ENCODE data around the gene GALNT17. TPM values are rescaled to one million over a fixed set of nuclear protein-coding genes. Genes with fewer than 3 reads are reported as not detected.

Gene GALNT17
- total and polyA plus RNA-seq, 2 experiments from 2014 or later, result 11.1 to 65.6 TPM

DNA sequence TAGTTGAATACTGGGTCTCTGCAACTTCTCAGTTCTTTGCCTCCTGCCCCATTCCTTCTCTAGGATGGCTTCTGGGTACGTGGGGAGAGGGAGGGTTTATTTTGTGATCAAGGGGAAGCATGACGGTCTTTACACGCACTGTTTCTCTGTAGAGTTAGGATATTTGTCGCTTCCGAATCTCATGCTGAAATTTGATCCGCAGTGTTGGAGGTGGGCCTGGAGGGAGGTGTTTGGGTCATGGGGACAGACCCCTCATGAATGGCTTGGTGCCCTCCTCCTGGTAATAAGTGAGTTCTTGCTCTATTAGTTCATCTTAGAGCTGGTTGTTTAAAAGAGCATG lies 311.2 kb downstream of the GALNT17 start (continued):
- TF ChIP-seq, protein P1, sequence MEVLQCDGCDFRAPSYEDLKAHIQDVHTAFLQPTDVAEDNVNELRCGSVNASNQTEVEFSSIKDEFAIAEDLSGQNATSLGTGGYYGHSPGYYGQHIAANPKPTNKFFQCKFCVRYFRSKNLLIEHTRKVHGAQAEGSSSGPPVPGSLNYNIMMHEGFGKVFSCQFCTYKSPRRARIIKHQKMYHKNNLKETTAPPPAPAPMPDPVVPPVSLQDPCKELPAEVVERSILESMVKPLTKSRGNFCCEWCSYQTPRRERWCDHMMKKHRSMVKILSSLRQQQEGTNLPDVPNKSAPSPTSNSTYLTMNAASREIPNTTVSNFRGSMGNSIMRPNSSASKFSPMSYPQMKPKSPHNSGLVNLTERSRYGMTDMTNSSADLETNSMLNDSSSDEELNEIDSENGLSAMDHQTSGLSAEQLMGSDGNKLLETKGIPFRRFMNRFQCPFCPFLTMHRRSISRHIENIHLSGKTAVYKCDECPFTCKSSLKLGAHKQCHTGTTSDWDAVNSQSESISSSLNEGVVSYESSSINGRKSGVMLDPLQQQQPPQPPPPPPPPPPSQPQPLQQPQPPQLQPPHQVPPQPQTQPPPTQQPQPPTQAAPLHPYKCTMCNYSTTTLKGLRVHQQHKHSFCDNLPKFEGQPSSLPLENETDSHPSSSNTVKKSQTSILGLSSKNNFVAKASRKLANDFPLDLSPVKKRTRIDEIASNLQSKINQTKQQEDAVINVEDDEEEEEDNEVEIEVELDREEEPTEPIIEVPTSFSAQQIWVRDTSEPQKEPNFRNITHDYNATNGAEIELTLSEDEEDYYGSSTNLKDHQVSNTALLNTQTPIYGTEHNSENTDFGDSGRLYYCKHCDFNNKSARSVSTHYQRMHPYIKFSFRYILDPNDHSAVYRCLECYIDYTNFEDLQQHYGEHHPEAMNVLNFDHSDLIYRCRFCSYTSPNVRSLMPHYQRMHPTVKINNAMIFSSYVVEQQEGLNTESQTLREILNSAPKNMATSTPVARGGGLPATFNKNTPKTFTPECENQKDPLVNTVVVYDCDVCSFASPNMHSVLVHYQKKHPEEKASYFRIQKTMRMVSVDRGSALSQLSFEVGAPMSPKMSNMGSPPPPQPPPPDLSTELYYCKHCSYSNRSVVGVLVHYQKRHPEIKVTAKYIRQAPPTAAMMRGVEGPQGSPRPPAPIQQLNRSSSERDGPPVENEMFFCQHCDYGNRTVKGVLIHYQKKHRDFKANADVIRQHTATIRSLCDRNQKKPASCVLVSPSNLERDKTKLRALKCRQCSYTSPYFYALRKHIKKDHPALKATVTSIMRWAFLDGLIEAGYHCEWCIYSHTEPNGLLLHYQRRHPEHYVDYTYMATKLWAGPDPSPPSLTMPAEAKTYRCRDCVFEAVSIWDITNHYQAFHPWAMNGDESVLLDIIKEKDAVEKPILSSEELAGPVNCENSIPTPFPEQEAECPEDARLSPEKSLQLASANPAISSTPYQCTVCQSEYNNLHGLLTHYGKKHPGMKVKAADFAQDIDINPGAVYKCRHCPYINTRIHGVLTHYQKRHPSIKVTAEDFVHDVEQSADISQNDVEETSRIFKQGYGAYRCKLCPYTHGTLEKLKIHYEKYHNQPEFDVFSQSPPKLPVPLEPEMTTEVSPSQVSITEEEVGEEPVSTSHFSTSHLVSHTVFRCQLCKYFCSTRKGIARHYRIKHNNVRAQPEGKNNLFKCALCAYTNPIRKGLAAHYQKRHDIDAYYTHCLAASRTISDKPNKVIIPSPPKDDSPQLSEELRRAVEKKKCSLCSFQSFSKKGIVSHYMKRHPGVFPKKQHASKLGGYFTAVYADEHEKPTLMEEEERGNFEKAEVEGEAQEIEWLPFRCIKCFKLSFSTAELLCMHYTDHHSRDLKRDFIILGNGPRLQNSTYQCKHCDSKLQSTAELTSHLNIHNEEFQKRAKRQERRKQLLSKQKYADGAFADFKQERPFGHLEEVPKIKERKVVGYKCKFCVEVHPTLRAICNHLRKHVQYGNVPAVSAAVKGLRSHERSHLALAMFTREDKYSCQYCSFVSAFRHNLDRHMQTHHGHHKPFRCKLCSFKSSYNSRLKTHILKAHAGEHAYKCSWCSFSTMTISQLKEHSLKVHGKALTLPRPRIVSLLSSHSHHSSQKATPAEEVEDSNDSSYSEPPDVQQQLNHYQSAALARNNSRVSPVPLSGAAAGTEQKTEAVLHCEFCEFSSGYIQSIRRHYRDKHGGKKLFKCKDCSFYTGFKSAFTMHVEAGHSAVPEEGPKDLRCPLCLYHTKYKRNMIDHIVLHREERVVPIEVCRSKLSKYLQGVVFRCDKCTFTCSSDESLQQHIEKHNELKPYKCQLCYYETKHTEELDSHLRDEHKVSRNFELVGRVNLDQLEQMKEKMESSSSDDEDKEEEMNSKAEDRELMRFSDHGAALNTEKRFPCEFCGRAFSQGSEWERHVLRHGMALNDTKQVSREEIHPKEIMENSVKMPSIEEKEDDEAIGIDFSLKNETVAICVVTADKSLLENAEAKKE (CRISPR knock-in tag; IDR thresholded peaks at IDR 0.05), result no peak
- TF ChIP-seq ZNF114 (CRISPR knock-in tag; IDR thresholded peaks at IDR 0.05) (no peak), ZNF331 (CRISPR knock-in tag; IDR thresholded peaks at IDR 0.05; ENCODE audit: low read depth) (no peak), EZH2phosphoT487 (IDR thresholded peaks at IDR 0.05; ENCODE audit: unreplicated experiment) (no peak)
- TF ChIP-seq, protein P2, sequence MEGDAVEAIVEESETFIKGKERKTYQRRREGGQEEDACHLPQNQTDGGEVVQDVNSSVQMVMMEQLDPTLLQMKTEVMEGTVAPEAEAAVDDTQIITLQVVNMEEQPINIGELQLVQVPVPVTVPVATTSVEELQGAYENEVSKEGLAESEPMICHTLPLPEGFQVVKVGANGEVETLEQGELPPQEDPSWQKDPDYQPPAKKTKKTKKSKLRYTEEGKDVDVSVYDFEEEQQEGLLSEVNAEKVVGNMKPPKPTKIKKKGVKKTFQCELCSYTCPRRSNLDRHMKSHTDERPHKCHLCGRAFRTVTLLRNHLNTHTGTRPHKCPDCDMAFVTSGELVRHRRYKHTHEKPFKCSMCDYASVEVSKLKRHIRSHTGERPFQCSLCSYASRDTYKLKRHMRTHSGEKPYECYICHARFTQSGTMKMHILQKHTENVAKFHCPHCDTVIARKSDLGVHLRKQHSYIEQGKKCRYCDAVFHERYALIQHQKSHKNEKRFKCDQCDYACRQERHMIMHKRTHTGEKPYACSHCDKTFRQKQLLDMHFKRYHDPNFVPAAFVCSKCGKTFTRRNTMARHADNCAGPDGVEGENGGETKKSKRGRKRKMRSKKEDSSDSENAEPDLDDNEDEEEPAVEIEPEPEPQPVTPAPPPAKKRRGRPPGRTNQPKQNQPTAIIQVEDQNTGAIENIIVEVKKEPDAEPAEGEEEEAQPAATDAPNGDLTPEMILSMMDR (conservative IDR thresholded peaks at IDR 0.05; ENCODE audit: low read depth in 2 of 2), result no peak

DNA sequence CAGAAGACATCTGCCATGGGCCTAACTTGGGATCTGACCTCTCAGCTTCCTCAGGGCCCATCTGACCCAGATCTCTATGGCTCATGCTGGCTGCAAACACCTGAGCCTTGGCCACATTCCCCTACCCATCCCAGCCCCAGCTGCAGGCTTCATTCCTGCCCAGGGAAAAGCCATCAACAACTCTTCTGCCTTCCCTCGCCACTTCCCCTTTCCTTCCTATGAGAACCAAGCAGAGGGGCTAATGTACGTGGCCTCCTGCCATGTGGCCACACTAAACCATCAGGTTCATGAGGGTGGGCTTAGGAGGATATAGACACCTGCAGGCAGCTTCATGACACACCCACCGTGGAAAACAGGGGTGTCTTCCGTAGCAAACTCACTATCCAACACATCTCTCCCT lies 312.2 kb downstream of the GALNT17 start:
- Histone ChIP-seq H3K79me2 (replicated peaks; ENCODE audit: insufficient read depth) (no peaks in the 10 kb centered on the region), H3K27ac (ENCODE audit: low read depth) (no peak overlapping the region), H4K20me1 (replicated peaks; ENCODE audit: insufficient read depth) (no peaks in the 10 kb centered on the region), H3K4me3 (no peak overlapping the region), H3K36me3 (ENCODE audit: insufficient read depth) (no peaks in the 10 kb centered on the region), H3F3A (replicated peaks; ENCODE audit: low read depth) (peaks cover 4% of the 10 kb centered on the region; the same call in 1 of the 2 replicates), H2AFZ (no peak overlapping the region), H3K4me2 (no peak overlapping the region), H3K9me2 (ENCODE audit: insufficient read depth) (no peaks in the 10 kb centered on the region), H3K4me1 (ENCODE audit: insufficient read depth) (peaks cover 28% of the 10 kb centered on the region), H3K27me3 (ENCODE audit: insufficient read depth) (no peaks in the 10 kb centered on the region)
- DNase-seq (ENCODE audit: low spot score) (no peak), ATAC-seq (no peak)
- H3K27me3 Mint-ChIP-seq (ENCODE audit: insufficient read depth, low read depth, poor library complexity), result peaks cover 10% of the 10 kb centered on the region
- peaks cover 50% of the 10 kb centered on the region for H3K36me3 Mint-ChIP-seq (ENCODE audit: low read depth)
- H3K4me3 Mint-ChIP-seq, result no peak overlapping the region
- peaks cover 18% of the 10 kb centered on the region; the same call in 2 of the 3 replicates for H3K9me3 Mint-ChIP-seq
- H3K4me1 Mint-ChIP-seq, result peaks cover 28% of the 10 kb centered on the region
- H3K27ac Mint-ChIP-seq, result peak overlapping the region; percentile 34; the same call in 1 of the 2 replicates
- TF ChIP-seq STAT1 (IDR thresholded peaks at IDR 0.05; ENCODE audit: unreplicated experiment) (no peak), ZNF114 (CRISPR knock-in tag; IDR thresholded peaks at IDR 0.05) (no peak), CREB1 (CRISPR knock-in tag; IDR thresholded peaks at IDR 0.05; ENCODE audit: low read depth) (no peak), EZH2 (IDR thresholded peaks at IDR 0.05; ENCODE audit: low read depth, unreplicated experiment) (no peak)
- TF ChIP-seq, protein P1 (CRISPR knock-in tag; IDR thresholded peaks at IDR 0.05), result no peak

Data from GM23338 (cell line).